Keratinocyte (primary cell): ENCODE measurements around the gene DCLK1. TPM values are rescaled to one million over a fixed set of nuclear protein-coding genes. Genes with fewer than 3 reads are reported as not detected.

Experiments used
- DNase-seq: peaks from one replicate; pipeline ENCODE4 v3.0.0-alpha.2; 2011; ENCODE audit warnings: low read depth, missing footprints, low spot score
- FAIRE-seq: peaks from 2 replicates; lab custom pipeline; 2011; peaks lifted over from hg19 to GRCh38; lab: Jason Lieb, UNC
- H2AFZ ChIP-seq: 2 replicates; pipeline ENCODE4 v1.6.0; 2012; ENCODE audit warnings: low read length, control low read depth, inconsistent platforms; ENCODE audit not compliant: control insufficient read depth
- H3K27ac ChIP-seq: 2 replicates; pipeline ENCODE4 v1.5.1; 2011; ENCODE audit warnings: low read length; ENCODE audit not compliant: control insufficient read depth, insufficient read depth
- H3K27me3 ChIP-seq: 3 replicates; pipeline ENCODE4 v1.6.0; 2011; ENCODE audit warnings: low read length; ENCODE audit not compliant: control insufficient read depth, insufficient read depth; ENCODE audit errors: extremely low read depth
- H3K36me3 ChIP-seq, 2 experiments: 2 replicates in 1 of 2; 3 replicates in 1 of 2; pipeline ENCODE4 v1.5.1; 2011; ENCODE audit warnings: low read length in 2 of 2, mild to moderate bottlenecking in 1 of 2; ENCODE audit not compliant: control insufficient read depth in 2 of 2, insufficient read depth in 2 of 2; ENCODE audit errors: extremely low read depth in 1 of 2
- H3K4me1 ChIP-seq: 3 replicates; pipeline ENCODE4 v1.5.1; 2011; ENCODE audit warnings: low read length; ENCODE audit not compliant: control insufficient read depth, insufficient read depth; ENCODE audit errors: extremely low read depth
- H3K4me2 ChIP-seq: 3 replicates; pipeline ENCODE4 v1.6.0; 2011; ENCODE audit warnings: low read depth, low read length; ENCODE audit not compliant: control insufficient read depth, insufficient read depth; ENCODE audit errors: extremely low read depth
- H3K4me3 ChIP-seq, 3 experiments: fragments of 200-600 bp in 1 of 3; sonication (generic) in 1 of 3; 2 replicates in 2 of 3; 3 replicates in 1 of 3; pipeline ENCODE4 v1.5.1; 2011 to 2016; ENCODE audit warnings: low read length in 3 of 3, mild to moderate bottlenecking in 3 of 3, control low read depth in 2 of 3, inconsistent platforms in 1 of 3, low read depth in 1 of 3, mixed read lengths in 1 of 3, mixed run types in 1 of 3, moderate library complexity in 1 of 3; ENCODE audit not compliant: control insufficient read depth in 2 of 3, insufficient read depth in 2 of 3; ENCODE audit errors: extremely low read depth in 1 of 3
- H3K79me2 ChIP-seq: 2 replicates; pipeline ENCODE4 v1.6.0; 2012; ENCODE audit warnings: low read length; ENCODE audit not compliant: control insufficient read depth, insufficient read depth
- H3K9ac ChIP-seq: 3 replicates; pipeline ENCODE4 v1.6.0; 2011; ENCODE audit warnings: low read length; ENCODE audit not compliant: control insufficient read depth, insufficient read depth; ENCODE audit errors: extremely low read depth
- H3K9me1 ChIP-seq: 3 replicates; pipeline ENCODE4 v1.6.0; 2011; ENCODE audit warnings: low read length; ENCODE audit not compliant: control insufficient read depth, insufficient read depth; ENCODE audit errors: extremely low read depth
- H3K9me3 ChIP-seq: 2 replicates; pipeline ENCODE4 v1.5.1; 2012; ENCODE audit warnings: low read depth, low read length; ENCODE audit not compliant: control insufficient read depth
- H4K20me1 ChIP-seq: 3 replicates; pipeline ENCODE4 v1.6.0; 2011; ENCODE audit warnings: low read length; ENCODE audit not compliant: control insufficient read depth, insufficient read depth; ENCODE audit errors: extremely low read depth
- CTCF ChIP-seq, 3 experiments: IDR thresholded peaks in 1 of 3; conservative IDR thresholded peaks in 1 of 3; optimal IDR thresholded peaks in 1 of 3; 2 replicates in 2 of 3; 3 replicates in 1 of 3; pipeline versions ENCODE3 to v1.5.1; 2011; ENCODE audit warnings: low read length in 3 of 3, mild to moderate bottlenecking in 3 of 3, moderate library complexity in 2 of 3, control low read depth in 1 of 3, inconsistent platforms in 1 of 3; ENCODE audit not compliant: insufficient read depth in 2 of 3; ENCODE audit errors: extremely low read depth in 1 of 3
- EZH2 ChIP-seq: IDR thresholded peaks from one replicate; pipeline ENCODE4 v1.6.1; 2012; ENCODE audit warnings: inconsistent platforms, mild to moderate bottlenecking, low read length, moderate library complexity
- dilution Hi-C: fragments of 300-500 bp; cut with MboI; formaldehyde crosslinking; loops from one replicate; pipeline ENCODE4 v1.7.0; 2020; ENCODE audit warnings: low sequenced_read_pairs; ENCODE audit not compliant: extremely low pct_ligation_motif_present
- polyA plus RNA-seq, 5 experiments: library from polyadenylated mRNA; depleted of rRNA in 3 of 5; stranded (reverse) in 3 of 5; stranded (forward) in 1 of 5; unstranded in 1 of 5; fragments of >200 nt; gene quantifications; 1 replicate in 1 of 5; 2 replicates in 3 of 5; 3 replicates in 1 of 5; pipeline versions ENCODE4 v1.2.1 to v1.2.3, GENCODE V29; 2011 to 2012; ENCODE audit warnings: missing spikeins in 2 of 5, low read depth in 1 of 5, low replicate concordance in 1 of 5

DCLK1 gene
- polyA plus RNA-seq, 1 donor (not counting 4 experiments of a cell fraction or from before 2014, with no cell fraction given): 0.04 TPM

- H3K4me3 ChIP-seq: no peak overlapping the region
- no peaks in the 10 kb centered on the region for H3K9me1 ChIP-seq
- H3K4me1 ChIP-seq: no peaks in the 10 kb centered on the region
- H3K9ac ChIP-seq: no peak overlapping the region
- no peak overlapping the region for H3K4me2 ChIP-seq
- no peaks in the 10 kb centered on the region for H3K27me3 ChIP-seq
- H3K36me3 ChIP-seq: no peaks in the 10 kb centered on the region
- dilution Hi-C loops: no loop called here
- H3K9me3 ChIP-seq: peaks cover 8% of the 10 kb centered on the region
- TF ChIP-seq EZH2 (no peak), CTCF (optimal IDR thresholded peaks at IDR 0.05 in 1 of 3, IDR thresholded peaks at IDR 0.05 in 1 of 3, conservative IDR thresholded peaks at IDR 0.05 in 1 of 3; ENCODE audit: extremely low read depth in 1 of 3, insufficient read depth in 2 of 3, low read length in 3 of 3) (no peak)
- H3K79me2 ChIP-seq: no peaks in the 10 kb centered on the region
- H3K27ac ChIP-seq: no peak overlapping the region
- DNase-seq (no peak), FAIRE-seq (no peak)
- H4K20me1 ChIP-seq: no peaks in the 10 kb centered on the region
- no peak overlapping the region for H2AFZ ChIP-seq
Measured at GRCh38 chr13:35768073-35768472, 363.1 kb downstream of the DCLK1 start.

- Histone ChIP-seq H2AFZ (no peak overlapping the region), H3K9me3 (peaks cover 12% of the 10 kb centered on the region), H3K27me3 (no peaks in the 10 kb centered on the region), H3K9me1 (no peaks in the 10 kb centered on the region), H3K4me2 (no peak overlapping the region), H3K4me1 (no peaks in the 10 kb centered on the region), H4K20me1 (no peaks in the 10 kb centered on the region), H3K27ac (no peak overlapping the region), H3K4me3 (no peak overlapping the region), H3K36me3 (no peaks in the 10 kb centered on the region), H3K9ac (no peak overlapping the region), H3K79me2 (no peaks in the 10 kb centered on the region)
- dilution Hi-C loops: no loop called here
- no peak for DNase-seq
- TF ChIP-seq CTCF (optimal IDR thresholded peaks at IDR 0.05 in 1 of 3, IDR thresholded peaks at IDR 0.05 in 1 of 3, conservative IDR thresholded peaks at IDR 0.05 in 1 of 3; ENCODE audit: extremely low read depth in 1 of 3, insufficient read depth in 2 of 3, low read length in 3 of 3) (no peak), EZH2 (no peak)
- FAIRE-seq: no peak
Measured at GRCh38 chr13:35767256-35767976, 363.8 kb downstream of the DCLK1 start.
